Measurements from ENCODE around the gene MTERF4.

The MTERF4 gene

DNA sequence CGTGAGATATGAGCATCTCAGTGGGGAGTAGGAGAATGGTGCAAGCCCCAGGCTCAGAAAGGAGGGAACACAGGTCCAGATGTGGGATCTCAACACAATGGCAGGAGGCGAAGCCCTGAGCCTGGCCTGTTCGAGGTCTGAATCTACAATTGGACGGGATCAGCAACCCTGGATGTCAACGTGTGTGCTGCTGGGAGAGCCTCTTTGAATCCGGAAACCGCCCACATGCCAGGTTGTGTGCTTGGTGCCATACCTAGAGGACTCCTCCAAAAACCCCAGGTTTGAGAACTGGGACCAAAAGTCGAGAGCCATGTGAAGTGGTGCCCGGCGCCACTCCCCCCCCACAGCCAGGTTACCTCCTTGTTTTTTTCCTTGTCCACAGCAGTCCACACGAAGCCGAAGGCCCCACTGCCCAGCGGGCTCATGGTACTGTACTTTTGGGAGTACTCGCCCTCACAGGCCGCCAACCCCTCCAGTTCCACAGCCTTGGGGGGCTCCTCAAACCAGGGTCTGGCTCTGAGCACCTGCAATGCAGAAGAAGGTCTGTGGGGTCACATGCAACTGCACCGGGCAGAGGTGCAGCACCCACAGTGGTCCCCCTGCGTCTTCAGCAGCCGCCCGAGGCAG is 20.4 kb upstream of the MTERF4 start:
- no peak for ATAC-seq
- TF ChIP-seq, protein P1, sequence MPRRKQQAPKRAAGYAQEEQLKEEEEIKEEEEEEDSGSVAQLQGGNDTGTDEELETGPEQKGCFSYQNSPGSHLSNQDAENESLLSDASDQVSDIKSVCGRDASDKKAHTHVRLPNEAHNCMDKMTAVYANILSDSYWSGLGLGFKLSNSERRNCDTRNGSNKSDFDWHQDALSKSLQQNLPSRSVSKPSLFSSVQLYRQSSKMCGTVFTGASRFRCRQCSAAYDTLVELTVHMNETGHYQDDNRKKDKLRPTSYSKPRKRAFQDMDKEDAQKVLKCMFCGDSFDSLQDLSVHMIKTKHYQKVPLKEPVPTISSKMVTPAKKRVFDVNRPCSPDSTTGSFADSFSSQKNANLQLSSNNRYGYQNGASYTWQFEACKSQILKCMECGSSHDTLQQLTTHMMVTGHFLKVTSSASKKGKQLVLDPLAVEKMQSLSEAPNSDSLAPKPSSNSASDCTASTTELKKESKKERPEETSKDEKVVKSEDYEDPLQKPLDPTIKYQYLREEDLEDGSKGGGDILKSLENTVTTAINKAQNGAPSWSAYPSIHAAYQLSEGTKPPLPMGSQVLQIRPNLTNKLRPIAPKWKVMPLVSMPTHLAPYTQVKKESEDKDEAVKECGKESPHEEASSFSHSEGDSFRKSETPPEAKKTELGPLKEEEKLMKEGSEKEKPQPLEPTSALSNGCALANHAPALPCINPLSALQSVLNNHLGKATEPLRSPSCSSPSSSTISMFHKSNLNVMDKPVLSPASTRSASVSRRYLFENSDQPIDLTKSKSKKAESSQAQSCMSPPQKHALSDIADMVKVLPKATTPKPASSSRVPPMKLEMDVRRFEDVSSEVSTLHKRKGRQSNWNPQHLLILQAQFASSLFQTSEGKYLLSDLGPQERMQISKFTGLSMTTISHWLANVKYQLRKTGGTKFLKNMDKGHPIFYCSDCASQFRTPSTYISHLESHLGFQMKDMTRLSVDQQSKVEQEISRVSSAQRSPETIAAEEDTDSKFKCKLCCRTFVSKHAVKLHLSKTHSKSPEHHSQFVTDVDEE (CRISPR knock-in tag; IDR thresholded peaks at IDR 0.05) = no peak
- TF ChIP-seq, protein P2, sequence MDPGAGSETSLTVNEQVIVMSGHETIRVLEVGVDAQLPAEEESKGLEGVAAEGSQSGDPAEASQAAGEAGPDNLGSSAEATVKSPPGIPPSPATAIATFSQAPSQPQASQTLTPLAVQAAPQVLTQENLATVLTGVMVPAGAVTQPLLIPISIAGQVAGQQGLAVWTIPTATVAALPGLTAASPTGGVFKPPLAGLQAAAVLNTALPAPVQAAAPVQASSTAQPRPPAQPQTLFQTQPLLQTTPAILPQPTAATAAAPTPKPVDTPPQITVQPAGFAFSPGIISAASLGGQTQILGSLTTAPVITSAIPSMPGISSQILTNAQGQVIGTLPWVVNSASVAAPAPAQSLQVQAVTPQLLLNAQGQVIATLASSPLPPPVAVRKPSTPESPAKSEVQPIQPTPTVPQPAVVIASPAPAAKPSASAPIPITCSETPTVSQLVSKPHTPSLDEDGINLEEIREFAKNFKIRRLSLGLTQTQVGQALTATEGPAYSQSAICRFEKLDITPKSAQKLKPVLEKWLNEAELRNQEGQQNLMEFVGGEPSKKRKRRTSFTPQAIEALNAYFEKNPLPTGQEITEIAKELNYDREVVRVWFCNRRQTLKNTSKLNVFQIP (CRISPR knock-in tag; IDR thresholded peaks at IDR 0.05; ENCODE audit: borderline replicate concordance, low read depth) = no peak
- TF ChIP-seq ISL1 (CRISPR knock-in tag; IDR thresholded peaks at IDR 0.05) (no peak), BACH2 (CRISPR knock-in tag; IDR thresholded peaks at IDR 0.05; ENCODE audit: borderline replicate concordance) (no peak), RARB (CRISPR knock-in tag; IDR thresholded peaks at IDR 0.05) (no peak), ZNF8 (CRISPR knock-in tag; IDR thresholded peaks at IDR 0.05) (no peak), SNAI2 (CRISPR knock-in tag; IDR thresholded peaks at IDR 0.05) (no peak), TOX (CRISPR knock-in tag; IDR thresholded peaks at IDR 0.05; ENCODE audit: borderline replicate concordance) (no peak), ZNF70 (CRISPR knock-in tag; IDR thresholded peaks at IDR 0.05) (no peak), OSR1 (CRISPR knock-in tag; IDR thresholded peaks at IDR 0.05) (no peak), ZFP3 (CRISPR knock-in tag; IDR thresholded peaks at IDR 0.05) (no peak)
- TF ChIP-seq, protein P3, sequence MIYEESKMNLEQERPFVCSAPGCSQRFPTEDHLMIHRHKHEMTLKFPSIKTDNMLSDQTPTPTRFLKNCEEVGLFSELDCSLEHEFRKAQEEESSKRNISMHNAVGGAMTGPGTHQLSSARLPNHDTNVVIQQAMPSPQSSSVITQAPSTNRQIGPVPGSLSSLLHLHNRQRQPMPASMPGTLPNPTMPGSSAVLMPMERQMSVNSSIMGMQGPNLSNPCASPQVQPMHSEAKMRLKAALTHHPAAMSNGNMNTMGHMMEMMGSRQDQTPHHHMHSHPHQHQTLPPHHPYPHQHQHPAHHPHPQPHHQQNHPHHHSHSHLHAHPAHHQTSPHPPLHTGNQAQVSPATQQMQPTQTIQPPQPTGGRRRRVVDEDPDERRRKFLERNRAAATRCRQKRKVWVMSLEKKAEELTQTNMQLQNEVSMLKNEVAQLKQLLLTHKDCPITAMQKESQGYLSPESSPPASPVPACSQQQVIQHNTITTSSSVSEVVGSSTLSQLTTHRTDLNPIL (CRISPR knock-in tag; IDR thresholded peaks at IDR 0.05; ENCODE audit: low read depth) = no peak

DNA sequence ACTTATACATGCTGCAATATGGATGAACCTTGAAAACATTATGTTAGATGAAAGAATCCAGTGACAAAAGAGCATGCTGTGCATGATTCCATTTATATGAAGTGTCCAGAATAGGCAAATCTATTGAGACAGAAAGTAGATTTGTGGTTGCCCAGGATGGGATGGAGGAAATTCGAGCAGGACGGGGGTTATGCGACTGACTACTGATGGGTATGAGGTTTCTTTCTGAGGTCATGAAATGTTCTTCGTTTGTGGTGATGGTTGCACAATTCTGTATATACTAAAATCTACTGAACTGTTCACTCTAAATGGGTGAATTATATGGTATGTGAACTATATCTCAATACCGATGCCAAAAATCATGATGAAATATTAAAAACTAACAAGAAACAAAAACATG is 18.9 kb upstream of the MTERF4 start:
- TF ChIP-seq, protein P3 (CRISPR knock-in tag; IDR thresholded peaks at IDR 0.05; ENCODE audit: low read depth) = no peak
- TF ChIP-seq ESRRG (CRISPR knock-in tag; IDR thresholded peaks at IDR 0.05) (no peak), ARNTL (CRISPR knock-in tag; IDR thresholded peaks at IDR 0.05; ENCODE audit: borderline replicate concordance, low read depth) (no peak), ZFP3 (CRISPR knock-in tag; IDR thresholded peaks at IDR 0.05) (no peak), CSDC2 (CRISPR knock-in tag; IDR thresholded peaks at IDR 0.05) (no peak), BACH2 (CRISPR knock-in tag; IDR thresholded peaks at IDR 0.05; ENCODE audit: borderline replicate concordance) (no peak), PPARA (CRISPR knock-in tag; IDR thresholded peaks at IDR 0.05; ENCODE audit: borderline replicate concordance) (no peak), OSR1 (CRISPR knock-in tag; IDR thresholded peaks at IDR 0.05) (no peak)
- TF ChIP-seq, protein P2 (CRISPR knock-in tag; IDR thresholded peaks at IDR 0.05; ENCODE audit: borderline replicate concordance, low read depth) = no peak

DNA sequence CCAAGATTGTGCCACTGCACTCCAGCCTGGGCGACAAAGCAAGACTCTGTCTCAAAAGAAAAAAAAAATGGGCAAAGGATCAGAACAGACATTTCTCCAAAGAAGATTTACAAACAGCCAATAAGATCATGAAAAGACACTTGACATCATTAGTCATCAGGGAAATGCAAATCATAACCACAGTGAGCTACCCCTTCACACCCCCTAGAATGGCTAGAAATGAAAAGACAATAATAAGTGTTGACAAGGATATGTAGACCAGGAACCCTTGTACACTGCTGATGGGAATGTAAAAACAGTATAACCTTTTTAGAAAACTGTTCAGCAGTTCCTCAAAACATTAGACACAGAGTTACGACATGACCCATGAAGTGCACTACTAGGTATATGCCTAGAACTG is 18.4 kb upstream of the MTERF4 start:
- no peak for ATAC-seq
- TF ChIP-seq, protein P3 (CRISPR knock-in tag; IDR thresholded peaks at IDR 0.05; ENCODE audit: low read depth) = no peak
- no peak for TF ChIP-seq ZNF70 (CRISPR knock-in tag; IDR thresholded peaks at IDR 0.05)
- TF ChIP-seq BACH2 (CRISPR knock-in tag; IDR thresholded peaks at IDR 0.05; ENCODE audit: borderline replicate concordance) = no peak
- no peak for TF ChIP-seq PPARA (CRISPR knock-in tag; IDR thresholded peaks at IDR 0.05; ENCODE audit: borderline replicate concordance)
- no peak for TF ChIP-seq ZNF565 (CRISPR knock-in tag; conservative IDR thresholded peaks at IDR 0.05; ENCODE audit: low read depth)
- TF ChIP-seq, protein P4, sequence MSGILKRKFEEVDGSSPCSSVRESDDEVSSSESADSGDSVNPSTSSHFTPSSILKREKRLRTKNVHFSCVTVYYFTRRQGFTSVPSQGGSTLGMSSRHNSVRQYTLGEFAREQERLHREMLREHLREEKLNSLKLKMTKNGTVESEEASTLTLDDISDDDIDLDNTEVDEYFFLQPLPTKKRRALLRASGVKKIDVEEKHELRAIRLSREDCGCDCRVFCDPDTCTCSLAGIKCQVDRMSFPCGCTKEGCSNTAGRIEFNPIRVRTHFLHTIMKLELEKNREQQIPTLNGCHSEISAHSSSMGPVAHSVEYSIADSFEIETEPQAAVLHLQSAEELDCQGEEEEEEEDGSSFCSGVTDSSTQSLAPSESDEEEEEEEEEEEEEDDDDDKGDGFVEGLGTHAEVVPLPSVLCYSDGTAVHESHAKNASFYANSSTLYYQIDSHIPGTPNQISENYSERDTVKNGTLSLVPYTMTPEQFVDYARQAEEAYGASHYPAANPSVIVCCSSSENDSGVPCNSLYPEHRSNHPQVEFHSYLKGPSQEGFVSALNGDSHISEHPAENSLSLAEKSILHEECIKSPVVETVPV (CRISPR knock-in tag; IDR thresholded peaks at IDR 0.05) = no peak
- TF ChIP-seq TCF4 (CRISPR knock-in tag; IDR thresholded peaks at IDR 0.05; ENCODE audit: borderline replicate concordance) = no peak
- TF ChIP-seq ESRRG (CRISPR knock-in tag; IDR thresholded peaks at IDR 0.05) = no peak
- TF ChIP-seq OSR1 (CRISPR knock-in tag; IDR thresholded peaks at IDR 0.05) = no peak
- TF ChIP-seq, protein P2 (CRISPR knock-in tag; IDR thresholded peaks at IDR 0.05; ENCODE audit: borderline replicate concordance, low read depth) = no peak
- no peak for TF ChIP-seq SNAI2 (CRISPR knock-in tag; IDR thresholded peaks at IDR 0.05)
- no peak for TF ChIP-seq CSDC2 (CRISPR knock-in tag; IDR thresholded peaks at IDR 0.05)

More for the DNA sequence above, 18.9 kb upstream of the MTERF4 start:
- ATAC-seq = no peak
